ENCODE measurements around the gene SOD1.

DNA sequence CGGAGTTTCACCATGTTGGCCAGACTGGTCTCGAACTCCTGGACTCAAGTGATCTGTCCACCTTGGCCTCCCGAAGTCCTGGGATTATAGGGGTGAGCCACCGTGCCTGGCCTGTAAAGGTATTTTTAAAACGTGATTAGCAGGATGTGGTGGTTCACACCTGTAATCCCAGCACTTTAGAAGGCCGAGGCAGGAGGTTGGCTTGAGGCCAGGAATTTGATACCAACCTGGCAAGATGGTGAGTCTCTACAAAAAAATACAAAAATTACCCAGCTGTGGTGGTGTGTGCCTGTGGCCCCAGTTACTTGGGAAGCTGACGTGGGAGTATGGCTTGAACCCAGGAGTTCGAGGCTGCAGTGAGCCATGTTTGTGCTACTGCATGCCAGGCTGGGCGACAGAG is 43.3 kb upstream of the SOD1 start:
- TF ChIP-seq EP300 (IDR thresholded peaks at IDR 0.05) = no peak
- TF ChIP-seq, protein P1, sequence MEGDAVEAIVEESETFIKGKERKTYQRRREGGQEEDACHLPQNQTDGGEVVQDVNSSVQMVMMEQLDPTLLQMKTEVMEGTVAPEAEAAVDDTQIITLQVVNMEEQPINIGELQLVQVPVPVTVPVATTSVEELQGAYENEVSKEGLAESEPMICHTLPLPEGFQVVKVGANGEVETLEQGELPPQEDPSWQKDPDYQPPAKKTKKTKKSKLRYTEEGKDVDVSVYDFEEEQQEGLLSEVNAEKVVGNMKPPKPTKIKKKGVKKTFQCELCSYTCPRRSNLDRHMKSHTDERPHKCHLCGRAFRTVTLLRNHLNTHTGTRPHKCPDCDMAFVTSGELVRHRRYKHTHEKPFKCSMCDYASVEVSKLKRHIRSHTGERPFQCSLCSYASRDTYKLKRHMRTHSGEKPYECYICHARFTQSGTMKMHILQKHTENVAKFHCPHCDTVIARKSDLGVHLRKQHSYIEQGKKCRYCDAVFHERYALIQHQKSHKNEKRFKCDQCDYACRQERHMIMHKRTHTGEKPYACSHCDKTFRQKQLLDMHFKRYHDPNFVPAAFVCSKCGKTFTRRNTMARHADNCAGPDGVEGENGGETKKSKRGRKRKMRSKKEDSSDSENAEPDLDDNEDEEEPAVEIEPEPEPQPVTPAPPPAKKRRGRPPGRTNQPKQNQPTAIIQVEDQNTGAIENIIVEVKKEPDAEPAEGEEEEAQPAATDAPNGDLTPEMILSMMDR (IDR thresholded peaks at IDR 0.05) = no peak
- TF ChIP-seq POLR2A (IDR thresholded peaks at IDR 0.05) = no peak
- no peak for TF ChIP-seq POLR2AphosphoS5 (IDR thresholded peaks at IDR 0.05)
